Measurements from ENCODE around the gene SLC3A2.

Gene SLC3A2

GRCh38 chr11:62851807-62852522, 28.7 kb upstream of the SLC3A2 start:
- Histone ChIP-seq H2BK15ac (replicated peaks; ENCODE audit: low read depth) (no peak overlapping the region), H3K56ac (ENCODE audit: low read length) (no peak overlapping the region), H2BK120ac (ENCODE audit: low read depth, low read length) (no peak overlapping the region), H3K4me1 (ENCODE audit: control insufficient read depth, low read depth, low read length) (no peaks in the 10 kb centered on the region), H4K8ac (ENCODE audit: low read depth, low read length) (peak overlapping the region; percentile 59), H3K18ac (ENCODE audit: low read length) (no peak overlapping the region), H2BK5ac (ENCODE audit: low read length) (no peak overlapping the region), H3K4ac (ENCODE audit: low read depth, low read length) (no peak overlapping the region), H3K36me3 (ENCODE audit: control insufficient read depth, insufficient read depth, low read length) (peaks cover 19% of the 10 kb centered on the region), H3K9ac (ENCODE audit: low read length) (peak overlapping the region; percentile 35), H3K27me3 (ENCODE audit: insufficient read depth, low read length, poor library complexity) (no peaks in the 10 kb centered on the region), H2AK5ac (ENCODE audit: low read length) (no peak overlapping the region), H3K27ac (ENCODE audit: low read depth, low read length) (no peak overlapping the region), H3K79me2 (ENCODE audit: control insufficient read depth, insufficient read depth, low read length) (peaks cover 41% of the 10 kb centered on the region), H3K4me2 (ENCODE audit: low read length) (peak overlapping the region; percentile 14), H3K23ac (ENCODE audit: low read length) (no peak overlapping the region), H3K79me1 (ENCODE audit: low read length) (peaks cover 1% of the 10 kb centered on the region), H4K5ac (ENCODE audit: low read length) (no peak overlapping the region), H3K4me3 (ENCODE audit: low read length) (no peak overlapping the region)
- WGBS (ENCODE audit: extremely low coverage, insufficient coverage, low lambda C conversion rate): no CpG with 5 or more reads among the region's 3 CpGs
- no peak for DNase-seq

GRCh38 chr11:62852523-62853188, 28.0 kb upstream of the SLC3A2 start:
- no peak overlapping the region for H3K18ac ChIP-seq (ENCODE audit: low read length)
- H3K79me1 ChIP-seq (ENCODE audit: low read length): peaks cover 1% of the 10 kb centered on the region
- H2BK5ac ChIP-seq (ENCODE audit: low read length): no peak overlapping the region
- H3K79me2 ChIP-seq (ENCODE audit: control insufficient read depth, insufficient read depth, low read length): peaks cover 48% of the 10 kb centered on the region
- no peak overlapping the region for H3K56ac ChIP-seq (ENCODE audit: low read length)
- H3K9ac ChIP-seq (ENCODE audit: low read length): peak overlapping the region; percentile 82
- H3K4me2 ChIP-seq (ENCODE audit: low read length): peak overlapping the region; percentile 99
- peak overlapping the region; percentile 55 for H3K4me3 ChIP-seq (ENCODE audit: low read length)
- no peak overlapping the region for H2BK15ac ChIP-seq (replicated peaks; ENCODE audit: low read depth)
- H4K5ac ChIP-seq (ENCODE audit: low read length): no peak overlapping the region
- H3K36me3 ChIP-seq (ENCODE audit: control insufficient read depth, insufficient read depth, low read length): peaks cover 19% of the 10 kb centered on the region
- no peak overlapping the region for H3K27ac ChIP-seq (ENCODE audit: low read depth, low read length)
- no peak overlapping the region for H2BK120ac ChIP-seq (ENCODE audit: low read depth, low read length)
- no peak overlapping the region for H3K23ac ChIP-seq (ENCODE audit: low read length)
- no peak overlapping the region for H4K8ac ChIP-seq (ENCODE audit: low read depth, low read length)
- no peak overlapping the region for H3K4ac ChIP-seq (ENCODE audit: low read depth, low read length)
- no peak overlapping the region for H2AK5ac ChIP-seq (ENCODE audit: low read length)
- H3K27me3 ChIP-seq (ENCODE audit: insufficient read depth, low read length, poor library complexity): no peaks in the 10 kb centered on the region
- DNase-seq: no peak
- H3K4me1 ChIP-seq (ENCODE audit: control insufficient read depth, low read depth, low read length): no peaks in the 10 kb centered on the region

DNA sequence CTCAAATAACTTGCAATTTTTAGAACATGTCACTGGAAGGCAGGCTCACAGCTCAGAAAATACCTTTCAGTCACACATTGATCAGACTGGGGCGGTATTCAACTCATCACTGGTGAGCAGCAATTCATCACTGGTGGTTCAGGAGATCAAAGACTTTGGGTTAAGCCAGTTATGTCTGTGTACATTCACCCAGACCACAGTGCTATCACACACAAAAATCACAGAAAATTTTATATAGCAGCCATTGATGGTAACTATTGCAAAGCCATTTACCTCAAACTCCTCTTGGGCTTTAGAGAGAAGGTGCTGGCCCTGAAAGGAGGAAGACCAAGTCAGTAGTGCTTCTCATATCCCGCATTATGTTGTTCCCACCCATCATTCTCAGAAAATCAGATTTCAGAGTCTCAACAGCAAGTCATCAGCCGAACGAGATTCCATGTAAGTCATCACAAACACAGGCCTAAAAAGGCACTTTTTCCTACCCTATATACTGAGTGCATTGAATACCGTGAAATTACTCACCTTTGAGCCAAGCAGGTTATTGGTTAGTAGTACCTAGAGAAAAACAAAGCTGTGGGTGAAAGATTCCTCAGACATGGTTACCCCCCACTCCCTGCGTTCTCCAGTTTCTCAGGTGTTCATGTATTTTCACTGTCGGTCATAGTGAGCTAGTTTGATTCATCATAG, 27.3 kb upstream of the SLC3A2 start:
- Histone ChIP-seq H3K27ac (ENCODE audit: low read depth, low read length) (peak overlapping the region; percentile 23), H3K9ac (ENCODE audit: low read length) (peak overlapping the region; percentile 82), H3K79me1 (ENCODE audit: low read length) (peaks cover 1% of the 10 kb centered on the region), H2AK5ac (ENCODE audit: low read length) (no peak overlapping the region), H3K56ac (ENCODE audit: low read length) (peak overlapping the region; percentile 90), H2BK15ac (replicated peaks; ENCODE audit: low read depth) (no peak overlapping the region), H3K4me2 (ENCODE audit: low read length) (peak overlapping the region; percentile 99), H3K23ac (ENCODE audit: low read length) (peak overlapping the region; percentile 90), H4K8ac (ENCODE audit: low read depth, low read length) (no peak overlapping the region), H3K36me3 (ENCODE audit: control insufficient read depth, insufficient read depth, low read length) (peaks cover 19% of the 10 kb centered on the region), H3K4me3 (ENCODE audit: low read length) (peak overlapping the region; percentile 55), H2BK120ac (ENCODE audit: low read depth, low read length) (no peak overlapping the region), H3K18ac (ENCODE audit: low read length) (no peak overlapping the region), H3K27me3 (ENCODE audit: insufficient read depth, low read length, poor library complexity) (no peaks in the 10 kb centered on the region), H2BK5ac (ENCODE audit: low read length) (no peak overlapping the region), H3K4me1 (ENCODE audit: control insufficient read depth, low read depth, low read length) (peaks cover 2% of the 10 kb centered on the region), H3K79me2 (ENCODE audit: control insufficient read depth, insufficient read depth, low read length) (peaks cover 56% of the 10 kb centered on the region), H4K5ac (ENCODE audit: low read length) (no peak overlapping the region), H3K4ac (ENCODE audit: low read depth, low read length) (no peak overlapping the region)
- no CpG with 5 or more reads among the region's 7 CpGs for WGBS (ENCODE audit: extremely low coverage, insufficient coverage, low lambda C conversion rate)
- DNase-seq: no peak

- Histone ChIP-seq H3K27me3 (ENCODE audit: insufficient read depth, low read length, poor library complexity) (no peaks in the 10 kb centered on the region), H3K56ac (ENCODE audit: low read length) (peak overlapping the region; percentile 90), H3K36me3 (ENCODE audit: control insufficient read depth, insufficient read depth, low read length) (peaks cover 19% of the 10 kb centered on the region), H3K9ac (ENCODE audit: low read length) (peak overlapping the region; percentile 82), H2AK5ac (ENCODE audit: low read length) (no peak overlapping the region), H3K23ac (ENCODE audit: low read length) (peak overlapping the region; percentile 90), H3K27ac (ENCODE audit: low read depth, low read length) (no peak overlapping the region), H3K4me3 (ENCODE audit: low read length) (peak overlapping the region; percentile 55), H4K8ac (ENCODE audit: low read depth, low read length) (no peak overlapping the region), H3K18ac (ENCODE audit: low read length) (no peak overlapping the region), H4K5ac (ENCODE audit: low read length) (no peak overlapping the region), H3K79me2 (ENCODE audit: control insufficient read depth, insufficient read depth, low read length) (peaks cover 59% of the 10 kb centered on the region), H3K4me2 (ENCODE audit: low read length) (peak overlapping the region; percentile 99), H3K4ac (ENCODE audit: low read depth, low read length) (no peak overlapping the region), H3K79me1 (ENCODE audit: low read length) (peaks cover 1% of the 10 kb centered on the region), H2BK15ac (replicated peaks; ENCODE audit: low read depth) (no peak overlapping the region), H2BK5ac (ENCODE audit: low read length) (no peak overlapping the region), H2BK120ac (ENCODE audit: low read depth, low read length) (no peak overlapping the region), H3K4me1 (ENCODE audit: control insufficient read depth, low read depth, low read length) (peaks cover 2% of the 10 kb centered on the region)
- WGBS (ENCODE audit: extremely low coverage, insufficient coverage, low lambda C conversion rate): no CpG with 5 or more reads among the region's 8 CpGs
- no peak for DNase-seq
Observed at GRCh38 chr11:62854013-62854824, 26.5 kb upstream of the SLC3A2 start.

DNA sequence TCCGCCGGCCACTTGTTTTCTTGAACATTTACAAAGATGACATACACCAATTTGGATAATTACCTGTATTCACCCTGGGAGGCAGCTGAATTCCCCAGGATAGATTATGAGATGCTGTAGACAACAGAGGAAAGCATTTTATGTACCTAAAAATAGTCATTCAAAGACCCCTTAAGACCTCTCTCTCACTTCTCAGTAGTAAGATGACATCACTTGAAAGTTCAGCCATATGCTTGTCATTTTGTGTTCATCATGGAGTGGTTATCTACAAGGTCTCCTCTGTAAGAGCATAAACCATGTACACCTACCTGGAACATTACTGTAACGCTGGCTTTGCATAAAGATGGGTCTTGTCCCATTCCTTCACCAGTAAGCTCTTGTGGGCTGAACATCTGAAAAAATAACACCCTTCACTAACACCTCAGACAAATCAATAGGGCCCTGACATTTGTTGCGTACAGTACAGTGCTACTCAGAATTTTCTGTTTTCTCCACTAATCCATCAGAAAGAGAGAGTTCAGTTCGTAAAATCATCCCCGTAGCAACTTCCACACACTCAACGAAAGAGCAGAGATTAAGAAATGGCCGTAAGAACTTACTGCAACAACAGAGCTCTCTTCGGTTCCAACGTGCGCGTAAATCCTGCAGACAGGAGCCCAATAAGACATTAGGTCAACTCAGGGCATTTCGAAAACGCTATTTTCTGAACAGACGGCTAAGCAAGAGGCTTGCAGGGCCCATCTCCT, 25.7 kb upstream of the SLC3A2 start:
- Histone ChIP-seq H3K27ac (ENCODE audit: low read depth, low read length) (peak overlapping the region; percentile 42), H4K8ac (ENCODE audit: low read depth, low read length) (no peak overlapping the region), H3K79me2 (ENCODE audit: control insufficient read depth, insufficient read depth, low read length) (peaks cover 67% of the 10 kb centered on the region), H3K27me3 (ENCODE audit: insufficient read depth, low read length, poor library complexity) (no peaks in the 10 kb centered on the region), H2BK120ac (ENCODE audit: low read depth, low read length) (no peak overlapping the region), H2BK15ac (replicated peaks; ENCODE audit: low read depth) (no peak overlapping the region), H3K9ac (ENCODE audit: low read length) (peak overlapping the region; percentile 82), H3K36me3 (ENCODE audit: control insufficient read depth, insufficient read depth, low read length) (peaks cover 19% of the 10 kb centered on the region), H2AK5ac (ENCODE audit: low read length) (peak overlapping the region; percentile 11), H4K5ac (ENCODE audit: low read length) (no peak overlapping the region), H3K56ac (ENCODE audit: low read length) (peak overlapping the region; percentile 89), H2BK5ac (ENCODE audit: low read length) (peak overlapping the region; percentile 22), H3K18ac (ENCODE audit: low read length) (peak overlapping the region; percentile 82), H3K79me1 (ENCODE audit: low read length) (peaks cover 1% of the 10 kb centered on the region), H3K4ac (ENCODE audit: low read depth, low read length) (peak overlapping the region; percentile 88), H3K4me2 (ENCODE audit: low read length) (peak overlapping the region; percentile 4), H3K4me3 (ENCODE audit: low read length) (peak overlapping the region; percentile 55), H3K23ac (ENCODE audit: low read length) (no peak overlapping the region), H3K4me1 (ENCODE audit: control insufficient read depth, low read depth, low read length) (peaks cover 2% of the 10 kb centered on the region)
- WGBS (ENCODE audit: extremely low coverage, insufficient coverage, low lambda C conversion rate): no CpG with 5 or more reads among the region's 15 CpGs
- no peak for DNase-seq
